Tibial nerve (tissue), 4 donors: ENCODE results near the gene DMPK. TPM values are rescaled to one million over a fixed set of nuclear protein-coding genes. Genes with fewer than 3 reads are reported as not detected.

Source experiments
- DNase-seq, 2 donors: peaks; one replicate each; pipeline ENCODE4 v3.0.0-alpha.2; 2019; ENCODE audit warnings: low spot score in 2 of 2
- H3K27ac ChIP-seq, 4 donors: fragments of 200-600 bp; sonication (generic) in 3 of 4; one replicate each; pipeline ENCODE4 v1.5.1; 2017 to 2019; ENCODE audit warnings: mild to moderate bottlenecking in 1 of 4
- H3K27me3 ChIP-seq, 2 donors: fragments of 200-600 bp; sonication (generic) in 1 of 2; one replicate each; pipeline versions ENCODE4 v1.5.1 to v1.6.0; 2017 to 2019
- H3K36me3 ChIP-seq, 3 donors: fragments of 200-600 bp; sonication (generic); one replicate each; pipeline ENCODE4 v1.5.1; 2018 to 2019
- H3K4me1 ChIP-seq, 4 donors: fragments of 200-600 bp; sonication (generic) in 3 of 4; one replicate each; pipeline ENCODE4 v1.5.1; 2017 to 2019
- H3K4me3 ChIP-seq, 4 donors: fragments of 200-600 bp; sonication (generic) in 3 of 4; one replicate each; pipeline ENCODE4 v1.5.1; 2017 to 2019; ENCODE audit warnings: mild to moderate bottlenecking in 1 of 4, moderate library complexity in 1 of 4
- H3K9me3 ChIP-seq, 4 donors: fragments of 200-600 bp; sonication (generic) in 3 of 4; one replicate each; pipeline ENCODE4 v1.5.1; 2017 to 2019
- CTCF ChIP-seq, 5 experiments: fragments of 200-600 bp in 3 of 5; fragments of 450-650 bp in 2 of 5; sonication (generic) in 3 of 5; IDR thresholded peaks; one replicate each; pipeline ENCODE4 v1.5.1; 2016 to 2019; ENCODE audit warnings: antibody characterized with exemption in 5 of 5, mild to moderate bottlenecking in 3 of 5, moderate library complexity in 2 of 5
- EP300 ChIP-seq, 2 donors: sonication (generic); formaldehyde crosslinking; IDR thresholded peaks; one replicate each; pipeline ENCODE4 v1.6.1; 2017; ENCODE audit warnings: antibody characterized with exemption in 2 of 2, mild to moderate bottlenecking in 1 of 2
- POLR2A ChIP-seq, 2 donors: fragments of 450-650 bp; IDR thresholded peaks; one replicate each; pipeline ENCODE4 v1.6.1; 2017; ENCODE audit warnings: antibody characterized with exemption in 2 of 2, mild to moderate bottlenecking in 2 of 2, moderate library complexity in 2 of 2
- whole genome bisulfite sequencing, 2 donors: methylation state at CpG; one replicate each; pipeline ENCODE4 v1.1.5; 2018; 5-methylcytosine and 5-hydroxymethylcytosine counted together
- total RNA-seq, 4 donors: library from RNA; depleted of rRNA; stranded (reverse); fragments of >200 nt; gene quantifications; one replicate each; pipeline ENCODE4 v1.1.0, GENCODE V29; 2016

Gene DMPK
- total RNA-seq, 4 donors from 2014 or later, result 59.0 to 87.9 (median 77.4) TPM

DNA sequence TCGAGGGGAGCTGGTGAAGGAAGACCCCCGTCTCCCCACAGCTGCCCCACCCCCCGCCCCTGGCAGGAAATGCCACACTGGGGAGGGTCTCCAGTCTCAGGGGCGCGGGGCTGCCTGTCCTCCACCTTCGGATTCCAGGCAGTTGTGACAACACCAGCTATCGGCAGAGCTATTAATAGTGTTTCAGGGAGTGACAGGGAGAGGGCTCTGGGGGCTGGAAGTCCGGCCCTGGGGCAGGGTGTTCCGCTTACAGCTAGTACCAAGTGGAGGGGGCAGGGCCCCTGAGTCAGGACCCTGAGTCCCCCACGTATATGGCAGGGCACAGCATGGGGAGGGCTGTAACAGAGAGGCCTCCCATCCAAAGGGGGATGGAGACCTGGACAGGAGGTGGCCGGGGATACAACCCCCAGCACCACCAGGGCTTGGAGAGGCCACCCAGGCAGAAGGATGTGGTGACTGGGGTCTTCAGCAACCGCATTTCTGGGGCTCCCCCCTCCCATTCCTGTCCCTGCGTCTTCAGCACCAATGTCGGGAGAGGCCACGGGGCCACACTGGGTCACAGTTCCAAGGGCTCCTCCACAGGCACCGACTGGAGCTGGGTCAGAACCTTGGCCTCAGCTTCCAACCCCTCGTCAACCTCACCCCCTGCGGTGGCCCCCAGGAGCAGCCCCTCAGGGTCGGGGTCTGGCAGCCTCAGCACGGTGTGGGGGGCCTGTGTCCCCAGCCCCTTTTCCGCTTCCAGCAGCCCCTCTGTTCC, 17.2 kb downstream of the DMPK start:
- Histone ChIP-seq H3K27ac (peak overlapping the region; percentile 49 to 99 (median 74)), H3K9me3 (no peaks in the 10 kb centered on the region), H3K27me3 (no peaks in the 10 kb centered on the region), H3K4me3 (no peak overlapping the region), H3K36me3 (peaks cover 0 to 9% (median 0%) of the 10 kb centered on the region in 3 donors), H3K4me1 (peaks cover 0 to 41% (median 31%) of the 10 kb centered on the region in 4 donors)
- 37 to 44% methylated on average over 21 of the region's 21 CpGs for WGBS, 2 donors
- no peak for DNase-seq
- no peak for TF ChIP-seq EP300 (IDR thresholded peaks at IDR 0.05)
- TF ChIP-seq POLR2A (IDR thresholded peaks at IDR 0.05), result no peak
- TF ChIP-seq CTCF (IDR thresholded peaks at IDR 0.05), result no peak

- peaks cover 0 to 9% (median 0%) of the 10 kb centered on the region in 3 donors for H3K36me3 ChIP-seq
- WGBS, 2 donors, result 34 to 59% methylated on average over 6 of the region's 6 CpGs
- H3K4me1 ChIP-seq, result peaks cover 0 to 41% (median 31%) of the 10 kb centered on the region in 4 donors
- TF ChIP-seq POLR2A (IDR thresholded peaks at IDR 0.05) (no peak), CTCF (IDR thresholded peaks at IDR 0.05) (no peak), EP300 (IDR thresholded peaks at IDR 0.05) (no peak)
- no peaks in the 10 kb centered on the region for H3K27me3 ChIP-seq
- peak overlapping the region in 3 of 4 donors; percentile 50 to 99 (median 97) for H3K27ac ChIP-seq
- DNase-seq, result no peak
- H3K4me3 ChIP-seq, result no peak overlapping the region
- no peaks in the 10 kb centered on the region for H3K9me3 ChIP-seq
Measured at GRCh38 chr19:45764475-45764874, 17.8 kb downstream of the DMPK start.

GRCh38 chr19:45763691-45764294, 18.5 kb downstream of the DMPK start:
- TF ChIP-seq EP300 (IDR thresholded peaks at IDR 0.05) (no peak), CTCF (IDR thresholded peaks at IDR 0.05) (no peak), POLR2A (IDR thresholded peaks at IDR 0.05) (no peak)
- Histone ChIP-seq H3K36me3 (peaks cover 0 to 9% (median 0%) of the 10 kb centered on the region in 3 donors), H3K27me3 (no peaks in the 10 kb centered on the region), H3K9me3 (no peaks in the 10 kb centered on the region), H3K4me1 (peaks cover 0 to 41% (median 31%) of the 10 kb centered on the region in 4 donors), H3K4me3 (no peak overlapping the region), H3K27ac (peak overlapping the region in 3 of 4 donors; percentile 62 to 99 (median 97))
- DNase-seq, result no peak
- 39 to 48% methylated on average over 16 to 27 of the region's 27 CpGs for WGBS, 2 donors

- H3K27me3 ChIP-seq, result no peaks in the 10 kb centered on the region
- H3K4me3 ChIP-seq, result no peak overlapping the region
- H3K27ac ChIP-seq, result peak overlapping the region in 1 of 4 donors; percentile 97
- no peak for DNase-seq
- H3K36me3 ChIP-seq, result peaks cover 0 to 9% (median 0%) of the 10 kb centered on the region in 3 donors
- TF ChIP-seq POLR2A (IDR thresholded peaks at IDR 0.05) (no peak), EP300 (IDR thresholded peaks at IDR 0.05) (no peak), CTCF (IDR thresholded peaks at IDR 0.05) (no peak)
- WGBS, 2 donors, result 82 to 87% methylated on average over 12 to 15 of the region's 15 CpGs
- H3K4me1 ChIP-seq, result peaks cover 0 to 41% (median 31%) of the 10 kb centered on the region in 4 donors
- no peaks in the 10 kb centered on the region for H3K9me3 ChIP-seq
Measured at GRCh38 chr19:45762870-45763631, 19.2 kb downstream of the DMPK start.
